Activated CD4-positive, alpha-beta T cell treated with anti-CD3 and anti-CD28 coated beads, Interleukin-2, amount 50 U/mL, for 48 hours (primary cell): ENCODE measurements around the gene MCUB.
A peak's percentile ranks its signal among the peaks of the same experiment; 100 is the strongest.
"Not testable (repeated sequence)": the region's sequence is repeated elsewhere in the genome, so short reads cannot be mapped to it uniquely, and the experiment has no call there.

Source experiments
- DNase-seq, 2 experiments: peaks; one replicate each; pipeline ENCODE4 v3.0.0-alpha.2; 2020

Gene MCUB

GRCh38 chr4:109588176-109588575 is 28.1 kb downstream of the MCUB start:
- peak; percentile 55 to 65 for DNase-seq

GRCh38 chr4:109589119-109589518 is 29.1 kb downstream of the MCUB start:
- no peak for DNase-seq

GRCh38 chr4:109589605-109590004 is 29.6 kb downstream of the MCUB start:
- no peak for DNase-seq

- no peak for DNase-seq
Observed at GRCh38 chr4:109590905-109591304, 30.9 kb downstream of the MCUB start.

- no peak for DNase-seq
Observed at GRCh38 chr4:109592367-109592766, 32.3 kb downstream of the MCUB start.

GRCh38 chr4:109595123-109595522 is 35.1 kb downstream of the MCUB start:
- not testable (repeated sequence) for DNase-seq

- not testable (repeated sequence) for DNase-seq
Observed at GRCh38 chr4:109596420-109597085, 36.5 kb downstream of the MCUB start.

- DNase-seq: no peak
Observed at GRCh38 chr4:109599046-109599652, 39.1 kb downstream of the MCUB start.

- DNase-seq: no peak
Observed at GRCh38 chr4:109600431-109600830, 40.4 kb downstream of the MCUB start.

GRCh38 chr4:109601336-109601735 is 41.3 kb downstream of the MCUB start:
- DNase-seq: no peak

- DNase-seq: no peak
Observed at GRCh38 chr4:109607976-109608375, 47.9 kb downstream of the MCUB start.

GRCh38 chr4:109608879-109609278 is 48.8 kb downstream of the MCUB start:
- DNase-seq: no peak

- no peak for DNase-seq
Observed at GRCh38 chr4:109609431-109609830, 49.4 kb downstream of the MCUB start.

GRCh38 chr4:109610489-109610888 is 50.4 kb downstream of the MCUB start:
- DNase-seq: no peak

- no peak for DNase-seq
Observed at GRCh38 chr4:109611045-109611646, 51.1 kb downstream of the MCUB start.

- DNase-seq: no peak
Observed at GRCh38 chr4:109614015-109614414, 54.0 kb downstream of the MCUB start.

GRCh38 chr4:109614466-109614865 is 54.4 kb downstream of the MCUB start:
- DNase-seq: no peak

GRCh38 chr4:109615742-109616141 is 55.7 kb downstream of the MCUB start:
- DNase-seq: no peak

- no peak for DNase-seq
Observed at GRCh38 chr4:109616243-109616642, 56.2 kb downstream of the MCUB start.

GRCh38 chr4:109622626-109623025 is 62.6 kb downstream of the MCUB start:
- DNase-seq: no peak

- no peak for DNase-seq
Observed at GRCh38 chr4:109624536-109624935, 64.5 kb downstream of the MCUB start.

GRCh38 chr4:109627361-109627760 is 67.3 kb downstream of the MCUB start:
- DNase-seq: no peak

GRCh38 chr4:109629775-109630174 is 69.7 kb downstream of the MCUB start:
- DNase-seq: no peak

GRCh38 chr4:109631532-109632108 is 71.6 kb downstream of the MCUB start:
- DNase-seq: no peak
